GM18502 (cell line): ENCODE results near the gene FCRLA.
"Not testable (repeated sequence)": the region's sequence is repeated elsewhere in the genome, so short reads cannot be mapped to it uniquely, and the experiment has no call there.

ENCODE experiments used
- ATAC-seq: cut with Tn5 transposase; IDR thresholded peaks from one replicate; pipeline ENCODE4 v1.9.1; 2021; ENCODE audit warnings: mild to moderate bottlenecking; ENCODE audit not compliant: unreplicated experiment, poor library complexity

Gene FCRLA

DNA sequence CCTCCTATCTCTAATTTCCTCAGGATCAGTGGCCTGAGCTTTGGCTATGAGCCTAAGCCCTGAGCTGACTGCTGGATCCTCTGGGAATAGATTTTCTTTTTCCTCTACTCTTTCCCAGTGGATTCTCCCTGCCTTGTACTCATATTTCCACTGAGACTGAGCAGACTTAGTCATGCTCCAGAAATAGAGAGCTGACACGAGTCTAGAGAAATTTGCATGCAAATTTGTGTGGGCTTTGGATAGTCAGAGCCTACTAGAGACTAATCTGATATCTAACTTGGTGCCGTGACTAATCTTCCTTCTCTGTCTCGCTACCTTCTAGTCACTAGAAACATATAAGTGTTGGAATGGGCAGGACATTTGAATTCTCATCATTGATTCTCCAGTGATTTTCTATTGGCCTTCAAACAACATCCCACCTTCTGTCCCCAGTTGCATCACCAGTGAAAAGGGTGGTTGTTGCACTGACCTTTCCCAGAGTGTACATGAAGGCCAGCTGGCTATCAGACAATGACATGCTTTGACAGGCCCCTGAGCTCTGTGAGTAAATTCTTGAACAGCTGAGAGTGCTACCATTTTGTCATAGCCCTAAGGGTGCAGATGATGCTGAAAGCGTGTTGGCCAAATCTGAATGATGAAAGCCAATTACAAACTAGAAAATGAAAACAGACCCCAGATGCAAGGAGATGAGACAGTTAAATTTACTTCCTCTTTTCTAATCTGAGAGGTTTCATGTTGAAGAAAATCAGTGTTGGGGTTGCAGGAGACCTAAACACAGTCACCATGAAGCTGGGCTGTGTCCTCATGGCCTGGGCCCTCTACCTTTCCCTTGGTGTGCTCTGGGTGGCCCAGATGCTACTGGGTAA lies at the start of gene FCRLA:
Gene FCRLA (plus strand): TSS at position 748 of the 866 bp plus-strand sequence. CDS start 36 bp downstream, at position 784.
- peak; percentile 69 for ATAC-seq

DNA sequence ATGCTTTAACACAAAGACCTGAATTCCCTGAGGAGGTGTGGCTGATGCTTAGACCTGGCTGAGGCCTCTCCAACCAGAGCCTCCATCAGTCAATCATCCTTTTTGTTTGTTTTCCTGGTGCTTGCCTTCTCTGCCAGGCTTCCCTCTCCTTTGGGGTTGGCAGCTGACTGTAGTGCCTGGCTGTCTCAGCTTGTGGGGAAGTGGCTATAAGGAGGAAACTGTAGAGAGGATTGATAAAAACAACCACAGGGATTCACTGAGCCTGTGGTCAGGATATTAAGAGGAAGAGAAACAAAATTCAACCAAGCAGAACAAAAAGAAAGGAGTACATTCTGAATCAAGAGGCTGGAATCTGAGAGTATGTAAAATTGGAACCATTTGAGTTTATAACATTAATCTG lies 48.5 kb upstream of the FCRLA start:
- not testable (repeated sequence) for ATAC-seq

DNA sequence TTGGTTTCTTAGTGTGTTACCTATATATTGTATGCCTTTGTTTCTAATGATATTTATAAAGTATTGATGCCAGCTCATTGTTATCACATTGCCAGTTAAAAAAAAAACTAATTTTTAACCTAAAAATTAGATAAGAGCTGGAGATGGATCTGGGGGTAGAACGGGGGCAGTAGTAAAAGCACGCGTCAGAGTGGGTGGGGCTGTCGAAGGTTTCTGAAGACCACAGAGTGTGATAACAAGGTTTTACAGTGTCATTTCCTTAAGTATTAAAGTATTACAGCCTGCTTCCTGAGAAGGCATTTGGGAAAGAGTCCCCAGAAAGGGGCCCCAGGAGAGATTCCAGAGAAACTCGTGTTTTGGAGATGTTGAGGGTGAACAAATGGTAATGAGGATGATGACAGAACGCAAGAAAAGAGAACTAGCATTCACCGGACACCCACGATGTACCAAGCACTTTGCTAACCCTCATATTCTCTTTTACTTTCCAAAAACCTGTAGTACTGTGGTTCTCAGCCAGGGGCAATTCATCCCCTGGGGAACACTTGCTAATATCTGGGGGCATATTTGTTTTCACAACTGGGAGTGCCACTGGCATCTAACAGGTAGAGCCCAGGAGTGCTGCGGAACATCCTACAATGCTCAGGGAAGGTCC lies 45.2 kb upstream of the FCRLA start:
- peak; percentile 35 for ATAC-seq

GRCh38 chr1:161662684-161663339 lies 44.2 kb upstream of the FCRLA start, which contains the start of gene FCGR2B:
Gene FCGR2B, plus strand, starts transcription at chr1:161663143. Its CDS starts 99 bp downstream, at chr1:161663242.
- ATAC-seq: peak; percentile 66

DNA sequence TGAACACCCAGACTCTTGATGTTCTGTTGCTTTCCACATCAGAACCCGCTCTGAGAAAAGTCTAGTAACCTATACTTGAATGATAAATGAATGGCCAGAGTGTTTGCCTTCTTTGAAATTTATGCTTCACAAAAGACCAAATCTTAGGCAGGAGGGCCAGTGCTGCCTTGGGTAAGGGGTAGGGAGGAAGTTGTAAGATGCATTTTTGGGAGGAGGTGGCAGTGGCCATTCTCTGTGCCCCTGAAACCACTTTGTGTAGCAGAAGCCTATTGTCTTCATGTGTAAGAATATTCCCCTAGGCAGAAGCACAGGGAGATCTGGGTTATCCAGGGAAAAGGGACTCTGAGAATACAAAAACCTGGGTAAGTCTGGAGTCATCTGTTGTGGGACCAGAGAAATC lies 43.5 kb upstream of the FCRLA start:
- ATAC-seq: peak; percentile 6

GRCh38 chr1:161664689-161665088 lies 42.3 kb upstream of the FCRLA start:
- ATAC-seq: not testable (repeated sequence)

DNA sequence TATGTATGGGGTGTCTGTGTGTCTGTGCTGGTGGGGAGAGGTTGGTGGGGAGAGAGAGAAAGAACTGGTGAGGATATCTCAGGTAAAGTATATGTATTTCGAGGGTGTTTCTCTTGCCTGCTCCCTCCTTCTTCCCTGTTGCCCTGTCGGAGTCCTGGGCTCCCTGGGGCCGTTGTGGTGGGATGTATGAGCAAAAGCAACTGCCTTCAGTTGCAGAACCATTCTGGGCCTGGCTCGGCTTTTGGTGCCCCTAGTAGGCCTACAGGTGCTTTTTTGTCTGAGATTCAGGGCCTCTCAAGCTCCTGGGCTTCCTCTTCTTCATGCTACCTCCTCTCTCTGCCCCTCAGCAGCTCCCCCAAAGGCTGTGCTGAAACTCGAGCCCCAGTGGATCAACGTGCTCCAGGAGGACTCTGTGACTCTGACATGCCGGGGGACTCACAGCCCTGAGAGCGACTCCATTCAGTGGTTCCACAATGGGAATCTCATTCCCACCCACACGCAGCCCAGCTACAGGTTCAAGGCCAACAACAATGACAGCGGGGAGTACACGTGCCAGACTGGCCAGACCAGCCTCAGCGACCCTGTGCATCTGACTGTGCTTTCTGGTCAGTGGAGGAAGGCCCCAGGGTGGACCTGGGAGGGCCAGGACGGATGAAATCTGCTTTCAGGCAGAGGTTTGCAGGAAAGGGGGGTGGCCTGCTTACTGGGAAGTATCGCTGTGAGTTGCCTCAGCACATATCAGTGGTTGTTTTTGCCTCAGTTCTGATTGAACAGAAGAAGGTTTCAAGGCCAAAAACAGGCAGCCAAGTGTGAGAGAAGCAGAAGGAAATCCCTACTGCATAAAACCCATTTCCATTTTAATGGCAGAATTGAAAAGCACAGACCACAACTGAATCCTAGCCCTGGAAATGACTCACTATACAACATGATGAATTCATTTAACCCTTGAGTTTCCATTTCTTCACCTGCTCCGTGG lies 35.7 kb upstream of the FCRLA start:
- not testable (repeated sequence) for ATAC-seq

DNA sequence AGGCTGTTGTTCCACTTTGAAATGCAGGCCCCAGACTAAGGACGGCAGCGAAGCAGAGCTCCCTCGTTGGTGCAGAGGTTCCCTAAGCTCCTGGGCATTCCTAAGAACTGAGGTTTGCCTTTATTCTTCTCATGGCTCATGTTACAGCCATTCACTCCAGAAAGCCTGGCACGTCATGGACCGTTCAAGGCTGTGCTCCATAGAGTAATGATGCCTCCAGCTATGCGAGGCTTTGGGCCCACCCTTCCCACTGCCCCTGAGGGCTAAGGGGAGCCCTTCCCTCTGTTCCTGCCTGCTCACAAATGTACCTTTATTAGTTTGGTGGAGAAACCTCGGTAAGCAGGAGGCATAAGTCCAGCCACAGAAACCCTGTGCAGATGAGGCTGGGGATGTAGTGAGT lies 33.6 kb upstream of the FCRLA start:
- ATAC-seq: not testable (repeated sequence)

DNA sequence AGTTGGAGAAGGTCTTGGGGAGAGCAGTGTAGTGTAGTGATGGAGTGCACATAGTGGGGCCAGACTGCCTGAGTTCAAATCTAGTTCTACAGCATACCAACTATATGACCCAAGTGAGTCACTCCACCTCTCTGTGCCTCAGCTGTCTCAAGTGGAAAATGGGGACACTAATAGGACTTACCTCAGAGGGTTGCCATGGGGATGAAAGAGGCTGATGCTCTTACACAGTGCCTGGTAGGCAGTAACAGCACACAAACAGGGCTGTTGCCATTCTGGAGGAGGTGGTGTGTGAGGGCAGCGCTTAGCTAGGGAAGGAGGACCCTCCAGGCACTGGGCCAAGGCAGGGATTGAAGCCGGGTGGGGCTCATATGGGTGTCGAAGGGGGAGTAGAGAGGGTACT lies 32.6 kb upstream of the FCRLA start:
- not testable (repeated sequence) for ATAC-seq

GRCh38 chr1:161674908-161675307 lies 32.1 kb upstream of the FCRLA start:
- ATAC-seq: not testable (repeated sequence)

DNA sequence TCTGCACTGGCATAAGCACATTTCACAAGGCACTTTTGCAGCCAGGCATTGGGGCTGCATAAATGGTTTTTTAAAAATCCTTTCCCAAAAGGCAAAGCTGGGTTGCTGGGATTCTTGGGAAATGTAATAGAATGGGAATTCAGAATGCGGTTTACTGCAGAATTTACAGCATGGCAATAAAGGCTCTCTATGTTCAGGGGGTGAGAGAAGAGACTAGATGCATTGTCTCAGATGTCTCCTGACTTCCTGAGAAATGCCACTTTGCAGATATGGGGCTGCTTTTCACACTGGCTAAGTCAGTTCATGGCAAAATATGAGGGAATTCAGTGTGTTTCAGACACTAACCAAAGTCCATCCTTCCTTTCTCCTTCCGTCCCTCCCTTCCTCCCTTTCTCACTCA lies 30.6 kb upstream of the FCRLA start:
- ATAC-seq: no peak

DNA sequence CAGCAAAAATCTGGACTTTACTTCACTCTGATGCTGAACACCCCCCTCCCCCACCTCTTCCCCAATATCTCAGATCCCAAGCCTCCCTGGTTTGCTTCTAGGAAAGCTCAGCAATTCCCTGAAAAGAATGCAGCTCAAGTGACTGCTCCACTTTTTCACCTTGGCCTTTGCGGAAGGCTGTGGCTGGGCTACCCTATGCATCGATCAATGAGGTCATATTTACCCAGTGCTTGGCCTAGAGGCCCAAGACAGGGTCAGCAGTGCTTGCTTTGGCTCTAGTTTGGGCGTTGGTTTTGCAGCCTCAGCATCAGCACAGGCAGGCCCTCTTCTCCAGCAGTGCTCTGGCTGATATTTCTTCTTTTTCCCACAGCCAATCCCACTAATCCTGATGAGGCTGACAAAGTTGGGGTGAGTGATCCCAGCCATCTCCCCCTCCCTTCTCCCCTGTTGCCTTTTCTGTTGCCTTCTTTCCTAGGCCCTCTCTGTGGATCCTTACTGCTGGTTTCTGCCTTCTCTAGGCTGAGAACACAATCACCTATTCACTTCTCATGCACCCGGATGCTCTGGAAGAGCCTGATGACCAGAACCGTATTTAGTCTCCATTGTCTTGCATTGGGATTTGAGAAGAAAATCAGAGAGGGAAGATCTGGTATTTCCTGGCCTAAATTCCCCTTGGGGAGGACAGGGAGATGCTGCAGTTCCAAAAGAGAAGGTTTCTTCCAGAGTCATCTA lies 29.9 kb upstream of the FCRLA start:
- no peak for ATAC-seq

DNA sequence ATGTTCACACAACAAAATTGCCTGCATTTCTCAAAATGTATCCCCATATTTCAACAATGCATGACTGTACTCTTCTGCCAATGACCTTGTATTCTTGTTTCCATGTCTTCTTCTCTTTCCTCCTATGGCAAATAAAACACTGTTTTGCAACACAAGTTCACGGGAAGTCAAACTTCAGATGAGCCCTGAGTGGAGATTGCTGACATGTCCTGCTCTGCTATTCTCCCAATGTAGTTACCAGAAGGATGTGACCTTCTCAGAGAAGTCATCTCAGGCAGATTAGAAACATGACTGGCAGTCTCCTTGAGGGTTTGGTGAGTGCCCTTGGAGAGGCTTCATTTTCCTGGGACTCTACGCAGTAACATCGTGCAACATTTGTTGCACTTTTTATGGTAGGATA lies 28.5 kb upstream of the FCRLA start:
- ATAC-seq: no peak

DNA sequence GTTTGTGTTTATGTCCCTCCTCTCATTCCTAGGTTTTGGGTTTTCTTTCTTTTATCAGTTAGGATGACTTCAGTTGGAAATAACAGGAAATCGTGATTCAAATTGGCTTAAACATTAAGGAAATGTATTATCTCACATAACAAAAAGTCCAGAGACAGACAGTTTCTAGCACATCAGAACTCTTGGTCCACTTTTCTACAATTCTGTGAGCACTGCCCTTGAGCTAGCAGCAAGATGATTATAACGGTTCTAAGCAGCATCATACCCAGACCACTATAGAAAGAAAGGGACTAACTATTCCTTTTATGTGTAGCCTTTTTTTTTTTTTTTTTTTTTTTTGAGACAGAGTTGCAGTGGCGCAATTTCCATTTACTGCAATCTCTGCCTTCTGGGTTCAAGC lies 25.1 kb upstream of the FCRLA start:
- ATAC-seq: no peak

DNA sequence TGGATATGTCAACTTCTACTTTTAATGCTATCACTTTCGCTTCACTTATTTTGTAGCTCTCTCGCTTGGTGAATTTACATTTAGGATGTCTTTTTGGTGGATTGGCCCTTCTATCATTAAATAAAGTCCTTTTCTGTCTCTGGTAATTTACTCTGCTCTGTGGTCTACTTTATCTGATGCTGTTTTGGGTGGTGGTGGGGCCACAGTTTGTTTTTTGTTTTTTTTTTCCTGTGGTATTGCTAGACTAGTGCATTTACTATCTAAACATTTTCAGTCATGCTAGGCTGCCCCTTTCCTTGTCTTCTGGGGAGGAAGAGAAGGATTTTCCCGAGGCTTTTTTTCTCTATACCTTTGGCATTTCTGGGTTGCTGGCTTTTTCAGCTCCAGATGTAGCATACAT lies 18.1 kb upstream of the FCRLA start:
- ATAC-seq: no peak

GRCh38 chr1:161691846-161692245 lies 15.2 kb upstream of the FCRLA start:
- no peak for ATAC-seq

DNA sequence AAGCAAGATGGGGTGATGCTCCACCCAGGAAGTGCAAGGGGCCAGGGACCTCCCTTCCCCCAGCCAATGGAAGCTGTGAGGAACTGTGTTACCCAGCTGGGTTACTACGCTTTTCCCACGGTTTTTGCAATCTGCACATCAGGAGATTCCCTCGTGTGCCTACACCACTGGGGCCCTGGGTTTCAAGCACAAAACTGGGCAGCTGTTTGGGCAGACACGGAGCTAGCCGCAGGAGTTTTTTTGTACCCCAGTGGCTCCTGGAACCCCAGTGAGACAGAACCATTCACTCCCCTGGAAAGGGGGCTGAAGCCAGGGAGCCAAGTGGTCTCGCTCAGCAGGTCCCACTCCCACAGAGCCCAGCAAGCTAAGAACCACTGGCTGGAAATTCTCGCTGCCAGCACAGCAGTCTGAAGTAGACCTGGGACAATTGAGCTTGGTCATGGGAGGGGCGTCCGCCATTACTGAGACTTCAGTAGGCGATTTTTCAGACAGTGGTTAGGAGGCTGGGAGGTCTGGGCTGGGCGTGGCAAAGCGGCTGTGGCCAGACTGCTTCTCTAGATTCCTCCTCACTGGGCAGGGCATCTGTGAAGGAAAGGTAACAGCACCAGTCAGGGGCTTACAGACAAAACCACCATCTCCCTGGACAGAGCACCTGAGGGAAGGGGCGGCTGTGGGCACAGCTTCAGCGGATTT lies 13.9 kb upstream of the FCRLA start:
- not testable (repeated sequence) for ATAC-seq

- ATAC-seq: not testable (repeated sequence)
Measured at GRCh38 chr1:161698302-161698701, 8.7 kb upstream of the FCRLA start.

- no peak for ATAC-seq
Measured at GRCh38 chr1:161702250-161702649, 4.8 kb upstream of the FCRLA start.
